Fibroblast of villous mesenchyme (primary cell): ENCODE data around the gene MIX23. TPM values are rescaled to one million over a fixed set of nuclear protein-coding genes. Genes with fewer than 3 reads are reported as not detected.

ENCODE experiments used
- DNase-seq: peaks from one replicate; pipeline ENCODE4 v3.0.0-alpha.2; 2010; ENCODE audit warnings: low read depth
- H3K4me3 ChIP-seq: 2 replicates; pipeline ENCODE4 v1.5.1; 2011; ENCODE audit warnings: low read depth, mild to moderate bottlenecking, low read length
- total RNA-seq: library from RNA; depleted of rRNA; stranded (reverse); fragments of >200 nt; gene quantifications from 2 replicates; pipeline ENCODE4 v1.2.3, GENCODE V29; 2012
- TF ChIP-seq, protein P1 (sequence below): IDR thresholded peaks from 2 replicates; pipeline ENCODE4 v1.5.1; 2012; ENCODE audit warnings: low read depth, mild to moderate bottlenecking, low read length; ENCODE audit not compliant: insufficient read depth

The MIX23 gene
- total RNA-seq, 1 donor: 36.3 TPM

DNA sequence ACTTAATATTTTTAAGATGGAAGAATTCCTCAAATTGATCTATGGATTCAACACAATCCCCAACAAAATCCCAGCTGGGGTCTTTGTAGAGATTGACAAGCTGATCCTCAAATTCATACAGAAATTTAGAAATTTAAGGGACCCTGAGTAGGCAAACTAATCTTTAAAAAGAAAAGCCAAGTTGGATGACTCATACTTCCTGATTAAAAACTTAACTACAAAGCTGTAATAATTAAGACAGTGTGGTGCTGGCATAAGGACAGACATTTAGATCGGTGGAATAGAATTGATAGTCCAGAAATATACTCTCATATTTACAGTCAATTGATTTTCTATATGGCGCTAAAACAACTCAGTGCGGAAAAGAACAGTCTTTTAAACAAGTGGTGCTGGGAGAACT, 12.6 kb upstream of the MIX23 start:
- peak; percentile 19 for DNase-seq
- TF ChIP-seq, protein P1, sequence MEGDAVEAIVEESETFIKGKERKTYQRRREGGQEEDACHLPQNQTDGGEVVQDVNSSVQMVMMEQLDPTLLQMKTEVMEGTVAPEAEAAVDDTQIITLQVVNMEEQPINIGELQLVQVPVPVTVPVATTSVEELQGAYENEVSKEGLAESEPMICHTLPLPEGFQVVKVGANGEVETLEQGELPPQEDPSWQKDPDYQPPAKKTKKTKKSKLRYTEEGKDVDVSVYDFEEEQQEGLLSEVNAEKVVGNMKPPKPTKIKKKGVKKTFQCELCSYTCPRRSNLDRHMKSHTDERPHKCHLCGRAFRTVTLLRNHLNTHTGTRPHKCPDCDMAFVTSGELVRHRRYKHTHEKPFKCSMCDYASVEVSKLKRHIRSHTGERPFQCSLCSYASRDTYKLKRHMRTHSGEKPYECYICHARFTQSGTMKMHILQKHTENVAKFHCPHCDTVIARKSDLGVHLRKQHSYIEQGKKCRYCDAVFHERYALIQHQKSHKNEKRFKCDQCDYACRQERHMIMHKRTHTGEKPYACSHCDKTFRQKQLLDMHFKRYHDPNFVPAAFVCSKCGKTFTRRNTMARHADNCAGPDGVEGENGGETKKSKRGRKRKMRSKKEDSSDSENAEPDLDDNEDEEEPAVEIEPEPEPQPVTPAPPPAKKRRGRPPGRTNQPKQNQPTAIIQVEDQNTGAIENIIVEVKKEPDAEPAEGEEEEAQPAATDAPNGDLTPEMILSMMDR: no peak
- no peak overlapping the region for H3K4me3 ChIP-seq

DNA sequence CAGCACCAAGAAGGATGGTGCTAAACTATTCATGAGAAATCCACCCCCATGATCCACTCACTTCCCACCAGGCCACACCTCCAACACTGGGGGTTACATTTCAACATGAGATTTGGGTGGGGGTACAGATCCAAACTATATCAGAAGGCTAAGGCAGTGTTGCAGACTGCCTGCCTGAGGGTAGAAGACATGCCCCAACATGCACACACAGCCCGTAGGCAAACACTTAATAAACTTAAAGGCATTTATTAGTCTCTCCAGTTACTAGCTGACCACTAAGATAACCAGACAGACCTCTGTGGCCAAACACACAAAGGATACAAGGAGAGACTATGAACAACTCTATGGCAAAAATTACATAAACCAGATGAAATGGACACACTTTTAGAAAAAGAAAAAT, 11.1 kb upstream of the MIX23 start:
- peak; percentile 69 for DNase-seq
- TF ChIP-seq, protein P1: no peak
- no peak overlapping the region for H3K4me3 ChIP-seq

DNA sequence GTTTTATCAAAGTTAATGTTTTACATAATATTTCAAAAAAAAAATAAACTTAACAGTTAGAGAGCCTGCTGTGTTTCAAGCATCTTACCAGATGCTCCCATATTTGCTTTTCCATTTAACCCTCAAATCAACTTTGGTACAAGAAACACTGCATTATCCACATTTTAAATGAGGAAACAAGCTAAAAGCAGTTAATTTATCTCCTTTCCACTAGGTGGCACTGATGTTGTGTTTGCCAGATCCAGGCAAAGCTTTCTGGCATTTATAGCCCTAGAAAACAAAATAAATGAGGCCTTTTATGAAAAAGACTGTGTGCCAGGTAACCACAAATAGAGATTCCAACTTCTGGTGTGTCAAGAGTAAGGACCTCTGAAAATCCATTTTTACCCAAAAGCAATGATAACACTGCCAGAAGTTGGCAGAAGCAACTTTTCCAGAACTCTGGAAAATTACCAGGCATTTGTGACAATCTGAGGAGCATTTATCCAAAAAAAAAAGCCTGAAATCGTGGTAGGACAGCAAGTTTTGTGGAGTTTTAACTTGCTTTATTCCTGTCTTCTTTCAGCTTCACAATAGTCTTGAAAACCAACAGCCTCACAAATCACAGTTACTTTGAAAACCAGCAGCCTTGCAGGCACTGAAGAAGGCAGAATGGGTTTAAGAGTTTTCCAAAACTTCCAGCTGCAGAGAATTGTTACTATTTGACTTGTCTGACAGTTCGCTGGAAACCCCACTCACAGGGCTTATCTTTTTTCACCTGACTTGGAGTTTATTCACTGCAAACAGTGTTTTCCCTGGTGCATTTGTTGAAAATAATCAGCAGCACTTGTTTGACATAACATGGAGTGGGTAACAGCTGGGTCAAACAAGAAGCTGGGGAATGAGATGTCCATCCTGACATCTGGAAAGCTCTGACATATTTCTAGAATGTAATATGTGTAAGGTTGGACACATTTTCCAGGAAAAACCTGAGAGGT, 10.1 kb upstream of the MIX23 start:
- TF ChIP-seq, protein P1: peak; percentile 77
- DNase-seq: peak; percentile 74
- H3K4me3 ChIP-seq: no peak overlapping the region

DNA sequence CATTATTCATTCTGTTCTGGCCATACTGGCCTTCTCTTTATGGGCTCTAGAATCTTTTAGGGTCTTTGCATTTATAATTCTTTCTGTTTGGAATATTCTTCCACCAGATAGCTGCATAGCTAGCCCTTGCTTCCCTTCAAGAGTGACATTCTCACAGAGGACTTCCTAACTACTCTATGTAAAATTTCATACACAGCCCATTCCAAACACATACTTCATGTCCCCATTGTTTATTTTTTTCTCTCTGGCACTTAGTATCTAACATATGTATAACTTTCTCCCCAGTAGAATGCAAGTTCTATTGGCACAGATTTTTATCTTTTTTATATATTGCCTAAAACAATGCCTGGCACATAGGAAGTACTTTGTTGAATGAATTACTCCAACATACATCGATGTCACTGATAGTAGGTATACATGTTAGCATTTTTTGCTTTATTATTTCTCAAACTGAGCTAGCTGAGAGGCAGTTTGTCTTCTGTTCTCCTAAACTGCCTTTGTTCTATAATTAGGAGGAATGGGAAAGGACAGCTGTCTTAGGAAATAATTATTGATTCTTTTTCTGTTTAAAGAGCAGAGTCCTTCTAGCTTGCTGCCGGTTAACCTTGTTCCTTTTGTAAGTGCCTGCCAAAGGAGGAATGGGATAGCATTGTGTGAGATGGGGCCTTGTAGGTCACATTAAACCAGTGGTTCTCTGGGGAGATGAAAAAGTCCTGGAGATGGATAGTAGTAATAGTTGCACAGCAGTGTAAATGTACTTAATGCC, 8.8 kb upstream of the MIX23 start:
- TF ChIP-seq, protein P1: no peak
- DNase-seq: no peak
- no peak overlapping the region for H3K4me3 ChIP-seq

DNA sequence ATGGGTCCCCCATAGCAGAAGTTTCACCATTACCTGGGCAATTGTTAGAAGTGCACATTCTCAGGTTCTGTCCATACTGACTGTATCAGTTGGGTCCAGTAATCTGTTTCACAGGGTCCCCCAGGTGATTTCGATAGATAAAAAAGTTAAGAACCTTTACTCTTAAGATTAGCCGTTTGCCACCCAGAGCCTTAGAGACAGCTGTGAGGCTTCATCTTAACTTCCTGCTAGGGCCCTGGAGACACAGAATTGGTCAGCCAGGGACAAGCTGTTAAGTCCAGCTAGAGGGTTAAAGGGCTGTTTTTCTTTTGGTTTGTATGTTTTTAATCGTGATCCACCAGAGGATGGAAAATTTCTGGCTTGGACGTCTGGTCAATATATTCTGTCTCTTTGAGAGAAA, 7.6 kb upstream of the MIX23 start:
- H3K4me3 ChIP-seq: no peak overlapping the region
- peak; percentile 35 for DNase-seq
- TF ChIP-seq, protein P1: no peak

DNA sequence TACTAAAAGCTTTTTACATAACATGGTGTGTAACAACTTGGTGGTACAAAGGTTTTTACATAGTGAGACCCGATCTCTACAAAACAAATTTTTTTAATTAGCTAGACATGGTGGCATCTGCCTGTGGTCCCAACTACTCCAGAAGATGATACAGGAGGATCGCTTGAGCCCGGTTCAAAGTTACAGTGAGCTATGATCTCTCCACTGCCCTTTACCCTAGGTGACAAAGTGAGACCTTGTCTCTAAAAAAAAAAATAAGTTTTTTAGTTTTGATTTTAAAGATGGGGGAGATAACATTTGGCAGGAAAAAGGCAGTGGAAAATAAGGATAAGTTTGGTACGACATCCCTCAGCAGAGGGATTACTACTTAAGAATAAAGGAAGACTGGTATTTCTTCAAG, 6.9 kb upstream of the MIX23 start:
- TF ChIP-seq, protein P1: no peak
- no peak for DNase-seq
- H3K4me3 ChIP-seq: no peak overlapping the region
